Measurements from ENCODE around the gene TSSC4. TPM values are rescaled to one million over a fixed set of nuclear protein-coding genes. Genes with fewer than 3 reads are reported as not detected.

TSSC4 gene
- total RNA-seq, 1 donor from 2014 or later: 62.9 TPM

GRCh38 chr11:2416765-2417164, 16.2 kb downstream of the TSSC4 start:
- H3K27ac Mint-ChIP-seq: no peak overlapping the region
- no peak for DNase-seq
- intact Hi-C loops (cut with micrococcal nuclease): no loop called here
- H3K9me3 Mint-ChIP-seq: no peaks in the 10 kb centered on the region
- no peaks in the 10 kb centered on the region for H3K4me1 Mint-ChIP-seq
- H3K27me3 Mint-ChIP-seq: no peaks in the 10 kb centered on the region
- no peak overlapping the region for H3K4me3 Mint-ChIP-seq
- no peaks in the 10 kb centered on the region for H3K36me3 Mint-ChIP-seq (ENCODE audit: low read depth)

- no peak for DNase-seq
- Mint-ChIP-seq H3K9me3 (no peaks in the 10 kb centered on the region), H3K27ac (no peak overlapping the region), H3K4me1 (no peaks in the 10 kb centered on the region), H3K27me3 (no peaks in the 10 kb centered on the region), H3K4me3 (no peak overlapping the region), H3K36me3 (ENCODE audit: low read depth) (no peaks in the 10 kb centered on the region)
- intact Hi-C loops (cut with micrococcal nuclease): no loop called here
These were observed 17.5 kb downstream of the TSSC4 start for GRCh38 chr11:2417856-2418692.

GRCh38 chr11:2418693-2419360, 18.3 kb downstream of the TSSC4 start:
- Mint-ChIP-seq H3K27me3 (no peaks in the 10 kb centered on the region), H3K9me3 (no peaks in the 10 kb centered on the region), H3K27ac (no peak overlapping the region), H3K36me3 (ENCODE audit: low read depth) (no peaks in the 10 kb centered on the region), H3K4me1 (no peaks in the 10 kb centered on the region), H3K4me3 (no peak overlapping the region)
- DNase-seq: no peak
- intact Hi-C loops (cut with micrococcal nuclease): no loop called here

- Mint-ChIP-seq H3K27ac (no peak overlapping the region), H3K27me3 (no peaks in the 10 kb centered on the region), H3K9me3 (no peaks in the 10 kb centered on the region), H3K36me3 (ENCODE audit: low read depth) (no peaks in the 10 kb centered on the region), H3K4me3 (no peak overlapping the region), H3K4me1 (no peaks in the 10 kb centered on the region)
- DNase-seq: peak; percentile 89
- intact Hi-C loops (cut with micrococcal nuclease): loop anchor here (1.0 kb wide), 3 partner anchors 20 to 223 kb away; partner anchors contain the start of gene TSSC4
These were observed 19.3 kb downstream of the TSSC4 start for GRCh38 chr11:2419638-2420501.

- Mint-ChIP-seq H3K9me3 (no peaks in the 10 kb centered on the region), H3K4me1 (no peaks in the 10 kb centered on the region), H3K36me3 (ENCODE audit: low read depth) (no peaks in the 10 kb centered on the region), H3K27me3 (no peaks in the 10 kb centered on the region), H3K4me3 (no peak overlapping the region), H3K27ac (no peak overlapping the region)
- intact Hi-C loops (cut with micrococcal nuclease): loop anchor here (1.0 kb wide), 3 partner anchors 20 to 223 kb away; partner anchors contain the start of gene TSSC4
- peak; percentile 91 for DNase-seq
These were observed 20.1 kb downstream of the TSSC4 start for GRCh38 chr11:2420502-2421225.

- no peaks in the 10 kb centered on the region for H3K36me3 Mint-ChIP-seq (ENCODE audit: low read depth)
- H3K9me3 Mint-ChIP-seq: no peaks in the 10 kb centered on the region
- no peak overlapping the region for H3K4me3 Mint-ChIP-seq
- no peaks in the 10 kb centered on the region for H3K4me1 Mint-ChIP-seq
- DNase-seq: no peak
- intact Hi-C loops (cut with micrococcal nuclease): no loop called here
- no peak overlapping the region for H3K27ac Mint-ChIP-seq
- H3K27me3 Mint-ChIP-seq: no peaks in the 10 kb centered on the region
These were observed 20.9 kb downstream of the TSSC4 start for GRCh38 chr11:2421226-2421994.

GRCh38 chr11:2421996-2422395, 21.4 kb downstream of the TSSC4 start:
- Mint-ChIP-seq H3K9me3 (no peaks in the 10 kb centered on the region), H3K27ac (no peak overlapping the region), H3K4me3 (no peak overlapping the region), H3K27me3 (no peaks in the 10 kb centered on the region), H3K36me3 (ENCODE audit: low read depth) (no peaks in the 10 kb centered on the region), H3K4me1 (no peaks in the 10 kb centered on the region)
- intact Hi-C loops (cut with micrococcal nuclease): no loop called here
- DNase-seq: no peak

- H3K27ac Mint-ChIP-seq: no peak overlapping the region
- no peak overlapping the region for H3K4me3 Mint-ChIP-seq
- no peak for DNase-seq
- no peaks in the 10 kb centered on the region for H3K27me3 Mint-ChIP-seq
- no peaks in the 10 kb centered on the region for H3K9me3 Mint-ChIP-seq
- H3K4me1 Mint-ChIP-seq: no peaks in the 10 kb centered on the region
- no peaks in the 10 kb centered on the region for H3K36me3 Mint-ChIP-seq (ENCODE audit: low read depth)
- intact Hi-C loops (cut with micrococcal nuclease): no loop called here
These were observed 22.1 kb downstream of the TSSC4 start for GRCh38 chr11:2422461-2423156.

GRCh38 chr11:2423157-2424025, 22.8 kb downstream of the TSSC4 start:
- no peaks in the 10 kb centered on the region for H3K9me3 Mint-ChIP-seq

GRCh38 chr11:2424811-2425495, 24.4 kb downstream of the TSSC4 start:
- no peaks in the 10 kb centered on the region for H3K4me1 Mint-ChIP-seq
- H3K27me3 Mint-ChIP-seq: no peaks in the 10 kb centered on the region
- intact Hi-C loops (cut with micrococcal nuclease): no loop called here
- H3K36me3 Mint-ChIP-seq (ENCODE audit: low read depth): no peaks in the 10 kb centered on the region
- no peak overlapping the region for H3K27ac Mint-ChIP-seq
- H3K4me3 Mint-ChIP-seq: no peak overlapping the region
- no peak for DNase-seq
- H3K9me3 Mint-ChIP-seq: no peaks in the 10 kb centered on the region

More at GRCh38 chr11:2423157-2424025, 22.8 kb downstream of the TSSC4 start:
- H3K36me3 Mint-ChIP-seq (ENCODE audit: low read depth): no peaks in the 10 kb centered on the region
- no peak overlapping the region for H3K4me3 Mint-ChIP-seq
- no peak overlapping the region for H3K27ac Mint-ChIP-seq
- H3K4me1 Mint-ChIP-seq: no peaks in the 10 kb centered on the region
- DNase-seq: no peak
- intact Hi-C loops (cut with micrococcal nuclease): no loop called here
- no peaks in the 10 kb centered on the region for H3K27me3 Mint-ChIP-seq

- Mint-ChIP-seq H3K36me3 (ENCODE audit: low read depth) (no peaks in the 10 kb centered on the region), H3K4me1 (no peaks in the 10 kb centered on the region), H3K4me3 (no peak overlapping the region), H3K27ac (no peak overlapping the region), H3K9me3 (no peaks in the 10 kb centered on the region), H3K27me3 (no peaks in the 10 kb centered on the region)
- intact Hi-C loops (cut with micrococcal nuclease): no loop called here
- DNase-seq: no peak
These were observed 25.0 kb downstream of the TSSC4 start for GRCh38 chr11:2425506-2425905.

All from activated CD4-positive, alpha-beta T cell treated with anti-CD3 and anti-CD28 coated beads, Interleukin-2, amount 10 ng/mL, durations not matched to agents 24 days and 14 days (primary cell).